GM18520 (cell line): Measurements from ENCODE around the gene RRN3.
"Not testable (repeated sequence)": the region's sequence is repeated elsewhere in the genome, so short reads cannot be mapped to it uniquely, and the experiment has no call there.

Source experiments
- ATAC-seq: cut with Tn5 transposase; IDR thresholded peaks from one replicate; pipeline ENCODE4 v1.9.1; 2021; ENCODE audit not compliant: unreplicated experiment

The RRN3 gene

GRCh38 chr16:15028801-15029698, 65.0 kb downstream of the RRN3 start:
- not testable (repeated sequence) for ATAC-seq

- ATAC-seq = not testable (repeated sequence)
Measured at GRCh38 chr16:15028345-15028715, 65.7 kb downstream of the RRN3 start.

- ATAC-seq = not testable (repeated sequence)
Measured at GRCh38 chr16:15027503-15028344, 66.3 kb downstream of the RRN3 start.

GRCh38 chr16:15027051-15027450, 67.0 kb downstream of the RRN3 start:
- not testable (repeated sequence) for ATAC-seq

GRCh38 chr16:15025234-15025951, 68.7 kb downstream of the RRN3 start:
- ATAC-seq = not testable (repeated sequence)

GRCh38 chr16:15024858-15025199, 69.2 kb downstream of the RRN3 start:
- not testable (repeated sequence) for ATAC-seq

- ATAC-seq = not testable (repeated sequence)
Measured at GRCh38 chr16:15023381-15024077, 70.5 kb downstream of the RRN3 start.

GRCh38 chr16:15022194-15022593, 71.9 kb downstream of the RRN3 start:
- not testable (repeated sequence) for ATAC-seq

GRCh38 chr16:15021429-15021828, 72.6 kb downstream of the RRN3 start:
- ATAC-seq = not testable (repeated sequence)

- not testable (repeated sequence) for ATAC-seq
Measured at GRCh38 chr16:15016951-15017580, 77.0 kb downstream of the RRN3 start.

- ATAC-seq = not testable (repeated sequence)
Measured at GRCh38 chr16:15016354-15016753, 77.7 kb downstream of the RRN3 start.

- ATAC-seq = not testable (repeated sequence)
Measured at GRCh38 chr16:15015671-15016070, 78.4 kb downstream of the RRN3 start.

- ATAC-seq = not testable (repeated sequence)
Measured at GRCh38 chr16:15012941-15013340, 81.1 kb downstream of the RRN3 start.
